DND-41 (cell line): ENCODE measurements around the gene ENPP6.

ENCODE experiments used
- ATAC-seq: fragments of 200-7000 bp; cut with Tn5 transposase; 3 replicates; pipeline ENCODE4 v1.9.1; 2021; ENCODE audit warnings: low read depth; ENCODE audit not compliant: insufficient read depth
- DNase-seq: peaks from one replicate; pipeline ENCODE4 v3.0.0-alpha.2; 2020
- H2AFZ ChIP-seq: 2 replicates; pipeline ENCODE4 v1.6.0; 2012; ENCODE audit warnings: low read depth, low read length
- H3K27ac ChIP-seq: 2 replicates; pipeline ENCODE4 v1.5.1; 2012; ENCODE audit warnings: low read length, inconsistent platforms
- H3K27me3 ChIP-seq: fragments of 200-600 bp; sonication (generic); 2 replicates; pipeline ENCODE4 v1.6.0; 2012; ENCODE audit warnings: low read length, mild to moderate bottlenecking, inconsistent platforms; ENCODE audit not compliant: insufficient read depth, poor library complexity
- H3K36me3 ChIP-seq: 2 replicates; pipeline ENCODE4 v1.5.1; 2012; ENCODE audit warnings: low read length, inconsistent platforms; ENCODE audit not compliant: insufficient read depth
- H3K4me1 ChIP-seq: 2 replicates; pipeline ENCODE4 v1.5.1; 2012; ENCODE audit warnings: mild to moderate bottlenecking, low read length; ENCODE audit not compliant: insufficient read depth
- H3K4me2 ChIP-seq: 2 replicates; pipeline ENCODE4 v1.6.0; 2012; ENCODE audit warnings: mild to moderate bottlenecking, moderate library complexity, low read length, inconsistent platforms; ENCODE audit not compliant: insufficient read depth
- H3K4me3 ChIP-seq, 2 experiments: fragments of 200-600 bp in 1 of 2; shearing (Covaris generic) in 1 of 2; 2 replicates each; pipeline ENCODE4 v1.5.1; 2012 to 2016; ENCODE audit warnings: inconsistent platforms in 2 of 2, low read length in 2 of 2, mild to moderate bottlenecking in 2 of 2, low read depth in 1 of 2, moderate library complexity in 1 of 2
- H3K79me2 ChIP-seq: 2 replicates; pipeline ENCODE4 v1.6.0; 2012; ENCODE audit warnings: low read length, inconsistent platforms; ENCODE audit not compliant: insufficient read depth
- H3K9ac ChIP-seq: 2 replicates; pipeline ENCODE4 v1.6.0; 2012; ENCODE audit warnings: low read depth, mild to moderate bottlenecking, inconsistent platforms, low read length, moderate library complexity
- H3K9me3 ChIP-seq: 2 replicates; pipeline ENCODE4 v1.5.1; 2012; ENCODE audit warnings: low read length, moderate library complexity, mild to moderate bottlenecking, inconsistent platforms; ENCODE audit not compliant: insufficient read depth, severe bottlenecking
- H4K20me1 ChIP-seq: 2 replicates; pipeline ENCODE4 v1.6.0; 2012; ENCODE audit warnings: low read length; ENCODE audit not compliant: insufficient read depth
- EZH2 ChIP-seq: IDR thresholded peaks from 3 replicates; pipeline ENCODE4 v1.6.1; 2012; ENCODE audit warnings: borderline replicate concordance, low read depth, mild to moderate bottlenecking, moderate library complexity, low read length, inconsistent platforms; ENCODE audit not compliant: severe bottlenecking
- TF ChIP-seq, protein P1 (sequence below): IDR thresholded peaks from 2 replicates; pipeline ENCODE4 v1.5.1; 2012; ENCODE audit warnings: borderline replicate concordance, low read length, moderate library complexity, mild to moderate bottlenecking; ENCODE audit not compliant: poor library complexity, severe bottlenecking; ENCODE audit errors: extremely low read depth

ENPP6 gene

DNA sequence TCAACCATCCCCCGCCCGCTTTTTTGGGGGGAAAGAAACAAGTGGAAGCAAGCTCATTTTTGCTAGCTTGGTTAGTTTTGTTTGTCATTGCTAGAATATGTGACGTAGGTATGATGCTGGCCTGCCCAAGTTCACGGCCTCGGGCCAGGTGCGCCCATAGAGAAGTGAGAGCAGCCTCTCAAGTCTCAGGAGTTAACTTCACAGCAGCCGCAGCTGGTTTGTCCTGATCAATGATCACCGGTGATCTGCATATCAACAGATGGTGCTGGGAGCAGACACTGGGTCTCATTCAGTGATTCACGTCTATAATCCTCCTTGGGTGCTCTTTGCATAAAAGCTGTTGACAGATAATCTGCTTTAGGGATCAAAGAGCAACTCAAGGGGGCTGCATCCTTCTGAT, 50.1 kb downstream of the ENPP6 start:
- H3K27ac ChIP-seq = no peak overlapping the region
- no peak for DNase-seq

DNA sequence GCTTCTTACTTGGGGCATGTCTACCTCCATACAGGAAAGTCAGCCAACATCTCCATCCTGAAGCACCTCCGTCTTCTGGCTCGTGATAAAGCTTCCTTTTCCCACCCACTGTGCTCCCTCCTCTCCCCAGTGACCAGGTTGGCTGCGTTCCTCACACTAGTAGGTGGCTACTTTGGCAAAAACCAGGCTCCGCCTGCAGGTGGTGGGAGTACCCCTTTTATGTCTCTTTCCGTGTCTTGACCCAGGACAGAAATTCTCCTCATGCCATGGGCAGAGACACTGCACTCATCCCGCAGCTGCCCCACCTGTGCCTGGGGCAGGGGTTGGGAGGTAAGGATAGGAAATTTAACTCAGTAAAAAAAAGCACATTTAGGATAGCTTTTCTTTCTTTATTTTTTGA, 50.9 kb downstream of the ENPP6 start:
- H4K20me1 ChIP-seq = no peaks in the 10 kb centered on the region
- no peak overlapping the region for H3K4me3 ChIP-seq
- H3K4me2 ChIP-seq = no peak overlapping the region
- no peak overlapping the region for H3K27ac ChIP-seq
- no peaks in the 10 kb centered on the region for H3K9me3 ChIP-seq
- no peaks in the 10 kb centered on the region for H3K4me1 ChIP-seq
- H2AFZ ChIP-seq = no peak overlapping the region
- no peak for ATAC-seq
- H3K27me3 ChIP-seq = no peaks in the 10 kb centered on the region
- no peaks in the 10 kb centered on the region for H3K36me3 ChIP-seq
- TF ChIP-seq EZH2 = no peak
- TF ChIP-seq, protein P1, sequence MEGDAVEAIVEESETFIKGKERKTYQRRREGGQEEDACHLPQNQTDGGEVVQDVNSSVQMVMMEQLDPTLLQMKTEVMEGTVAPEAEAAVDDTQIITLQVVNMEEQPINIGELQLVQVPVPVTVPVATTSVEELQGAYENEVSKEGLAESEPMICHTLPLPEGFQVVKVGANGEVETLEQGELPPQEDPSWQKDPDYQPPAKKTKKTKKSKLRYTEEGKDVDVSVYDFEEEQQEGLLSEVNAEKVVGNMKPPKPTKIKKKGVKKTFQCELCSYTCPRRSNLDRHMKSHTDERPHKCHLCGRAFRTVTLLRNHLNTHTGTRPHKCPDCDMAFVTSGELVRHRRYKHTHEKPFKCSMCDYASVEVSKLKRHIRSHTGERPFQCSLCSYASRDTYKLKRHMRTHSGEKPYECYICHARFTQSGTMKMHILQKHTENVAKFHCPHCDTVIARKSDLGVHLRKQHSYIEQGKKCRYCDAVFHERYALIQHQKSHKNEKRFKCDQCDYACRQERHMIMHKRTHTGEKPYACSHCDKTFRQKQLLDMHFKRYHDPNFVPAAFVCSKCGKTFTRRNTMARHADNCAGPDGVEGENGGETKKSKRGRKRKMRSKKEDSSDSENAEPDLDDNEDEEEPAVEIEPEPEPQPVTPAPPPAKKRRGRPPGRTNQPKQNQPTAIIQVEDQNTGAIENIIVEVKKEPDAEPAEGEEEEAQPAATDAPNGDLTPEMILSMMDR = no peak
- H3K9ac ChIP-seq = no peak overlapping the region
- no peaks in the 10 kb centered on the region for H3K79me2 ChIP-seq
- DNase-seq = no peak

More for the DNA sequence above, 50.1 kb downstream of the ENPP6 start:
- no peak overlapping the region for H3K9ac ChIP-seq
- H3K79me2 ChIP-seq = no peaks in the 10 kb centered on the region
- TF ChIP-seq EZH2 = no peak
- TF ChIP-seq, protein P1 = no peak
- no peaks in the 10 kb centered on the region for H3K36me3 ChIP-seq
- ATAC-seq = no peak
- H3K4me2 ChIP-seq = no peak overlapping the region
- no peaks in the 10 kb centered on the region for H3K9me3 ChIP-seq
- H4K20me1 ChIP-seq = no peaks in the 10 kb centered on the region
- no peak overlapping the region for H3K4me3 ChIP-seq
- no peak overlapping the region for H2AFZ ChIP-seq
- no peaks in the 10 kb centered on the region for H3K4me1 ChIP-seq
- no peaks in the 10 kb centered on the region for H3K27me3 ChIP-seq

DNA sequence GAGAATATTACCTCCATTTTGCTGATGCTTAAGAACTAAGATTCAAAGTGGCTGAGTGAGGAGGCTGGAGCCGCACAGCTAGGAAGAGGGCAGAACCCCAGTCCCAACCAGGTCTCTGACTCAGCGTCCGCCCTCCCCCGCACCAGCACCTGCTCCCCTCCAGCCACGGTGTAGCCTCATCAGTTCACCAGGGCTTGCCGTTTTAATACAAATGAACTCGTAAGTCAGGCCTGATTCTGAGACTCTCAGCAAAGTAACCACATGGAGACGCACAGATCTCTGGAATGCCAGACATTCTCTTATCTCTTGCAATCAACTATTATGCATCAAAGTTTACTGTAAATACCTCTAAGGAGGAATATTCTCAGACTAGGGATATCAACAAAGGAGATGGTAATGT, 52.4 kb downstream of the ENPP6 start:
- Histone ChIP-seq H3K27me3 (no peaks in the 10 kb centered on the region), H3K4me3 (no peak overlapping the region), H3K4me1 (no peaks in the 10 kb centered on the region), H3K27ac (no peak overlapping the region), H3K79me2 (no peaks in the 10 kb centered on the region), H3K4me2 (no peak overlapping the region), H3K9me3 (no peaks in the 10 kb centered on the region), H4K20me1 (no peaks in the 10 kb centered on the region), H3K9ac (no peak overlapping the region), H3K36me3 (no peaks in the 10 kb centered on the region), H2AFZ (no peak overlapping the region)
- ATAC-seq (no peak; the same call in 2 of the 3 replicates), DNase-seq (no peak)
- TF ChIP-seq, protein P1 = no peak
- no peak for TF ChIP-seq EZH2

DNA sequence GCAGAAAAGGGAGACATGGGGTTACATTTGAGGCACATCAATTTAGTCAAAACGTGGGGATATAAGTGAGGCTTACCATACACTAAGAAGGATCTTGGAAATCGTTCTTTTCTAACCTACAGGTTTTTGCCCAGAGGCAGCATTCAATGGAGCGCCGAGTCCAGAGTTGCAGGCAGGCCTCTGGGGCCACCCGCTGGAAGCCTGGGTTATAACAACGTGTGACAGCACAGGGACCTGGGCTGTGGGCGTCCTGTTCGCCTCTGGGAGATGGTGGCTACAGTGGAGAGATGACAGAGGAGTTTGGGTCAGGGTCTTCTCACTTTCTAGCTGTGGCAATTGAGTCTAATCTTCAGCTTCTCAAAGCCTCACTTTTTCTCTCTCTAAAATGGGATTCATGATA, 53.9 kb downstream of the ENPP6 start:
- DNase-seq (peak; percentile 53), ATAC-seq (peak; percentile 84)
- no peaks in the 10 kb centered on the region for H3K36me3 ChIP-seq
- no peak overlapping the region for H3K9ac ChIP-seq
- TF ChIP-seq, protein P1 = peak; percentile 67
- no peak for TF ChIP-seq EZH2
- H3K9me3 ChIP-seq = no peaks in the 10 kb centered on the region
- H3K4me3 ChIP-seq = no peak overlapping the region
- H3K27me3 ChIP-seq = no peaks in the 10 kb centered on the region
- no peak overlapping the region for H2AFZ ChIP-seq
- H3K79me2 ChIP-seq = no peaks in the 10 kb centered on the region
- H3K4me2 ChIP-seq = no peak overlapping the region
- H3K4me1 ChIP-seq = no peaks in the 10 kb centered on the region
- H4K20me1 ChIP-seq = no peaks in the 10 kb centered on the region
- no peak overlapping the region for H3K27ac ChIP-seq
